Measurements from ENCODE around the gene STYXL2.

STYXL2 gene

DNA sequence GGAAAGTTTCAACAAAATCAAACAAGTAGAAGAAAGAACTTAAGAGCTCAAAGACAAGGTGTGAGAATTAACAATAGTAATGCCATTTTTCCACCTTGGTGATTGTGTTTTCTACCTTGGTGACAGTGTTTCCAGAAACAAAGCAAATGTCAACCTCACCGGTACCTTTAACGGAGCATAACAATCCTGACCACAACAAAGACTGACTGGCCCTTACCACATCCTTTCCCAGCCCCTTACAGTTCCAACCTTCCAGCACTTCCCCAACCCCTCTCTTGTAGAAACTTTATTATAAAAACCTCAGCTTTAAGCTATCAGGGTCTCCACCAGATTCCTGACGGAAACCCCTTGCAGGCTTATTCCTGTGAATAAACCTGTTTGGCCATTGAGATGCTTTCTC lies 16.7 kb downstream of the STYXL2 start:
- no peak for DNase-seq (ENCODE audit: low spot score)

DNA sequence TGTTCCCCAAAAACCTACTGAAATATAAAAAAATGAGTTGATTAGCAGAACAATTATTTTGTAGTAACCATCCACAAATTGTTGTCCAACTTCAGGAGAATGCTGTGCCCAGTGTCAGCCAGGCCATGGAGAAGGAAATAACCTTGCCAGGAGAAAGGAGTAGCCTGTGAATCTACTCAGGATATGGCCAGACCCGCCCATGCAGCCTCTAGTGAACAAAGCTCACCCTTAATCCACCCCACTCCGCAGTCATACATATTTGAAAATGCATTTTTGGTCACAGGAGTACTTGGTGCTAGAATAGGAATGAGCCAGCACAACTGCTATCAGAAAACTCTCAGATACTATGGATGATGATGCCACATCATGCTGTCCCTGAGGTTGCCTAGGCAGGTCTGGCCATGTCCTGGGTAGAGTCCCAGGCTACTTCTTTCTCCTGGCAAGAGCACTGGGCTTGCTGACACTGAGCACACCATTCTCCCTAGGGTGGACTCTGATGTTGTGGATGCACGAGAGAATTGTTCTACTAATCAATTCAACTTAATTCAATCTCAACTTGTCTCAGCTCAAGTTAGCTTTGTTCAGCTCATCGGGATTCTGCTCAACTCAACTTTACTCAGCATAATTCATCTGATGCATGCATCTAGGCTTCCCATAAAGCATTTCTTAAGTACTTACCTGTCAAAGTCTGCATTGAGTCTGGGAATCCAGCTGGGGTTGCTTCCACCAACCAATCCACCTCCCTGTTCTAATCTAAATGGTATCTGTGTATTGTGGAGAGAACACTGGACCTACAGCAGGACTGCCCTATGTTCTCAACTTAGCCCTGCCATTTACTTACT lies 18.2 kb downstream of the STYXL2 start:
- DNase-seq (ENCODE audit: low spot score) = no peak

DNA sequence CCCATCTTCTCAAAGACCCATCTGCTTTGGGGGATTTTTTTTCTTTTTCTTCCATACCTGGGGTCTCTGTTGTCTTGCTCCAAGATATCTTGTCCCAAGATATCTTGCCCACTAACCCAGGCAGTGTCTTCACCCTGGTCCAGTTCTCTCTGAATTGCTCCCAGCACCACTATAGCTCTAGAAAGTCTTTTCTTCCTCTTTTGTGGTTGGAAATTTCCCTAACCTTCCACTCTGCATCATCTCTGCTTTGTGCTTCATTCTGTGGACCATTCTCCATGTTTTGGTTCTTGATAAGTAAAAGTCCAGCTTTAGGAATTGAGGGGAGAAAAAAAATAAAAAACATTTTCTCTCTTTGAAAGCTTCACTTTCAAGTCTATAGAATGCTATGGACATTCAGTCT lies 20.9 kb downstream of the STYXL2 start:
- no peak for DNase-seq (ENCODE audit: low spot score)

DNA sequence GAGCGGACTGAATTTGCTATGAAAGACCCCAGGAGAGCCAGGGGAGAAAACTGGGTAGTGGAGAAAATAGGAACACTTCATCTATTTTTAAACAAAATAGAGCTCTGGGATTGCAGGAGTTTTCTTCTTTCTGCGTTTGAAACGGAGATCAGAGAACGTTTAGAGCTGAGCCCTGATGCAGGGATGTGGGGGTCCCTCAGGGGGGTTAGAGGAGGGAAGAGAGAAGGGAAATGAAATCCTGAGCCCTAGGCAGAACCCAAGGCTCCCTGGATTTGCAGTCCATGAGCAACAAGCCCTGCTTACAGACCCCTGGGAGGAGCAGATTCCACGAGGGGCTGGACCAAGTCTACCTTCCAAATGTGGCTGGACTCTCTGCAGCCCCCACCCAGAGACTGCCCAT lies 21.8 kb downstream of the STYXL2 start:
- DNase-seq (ENCODE audit: low spot score) = no peak

- DNase-seq (ENCODE audit: low spot score) = no peak
These were observed 22.3 kb downstream of the STYXL2 start for GRCh38 chr1:167116174-167116573.

- no peak for DNase-seq (ENCODE audit: low spot score)
These were observed 23.4 kb downstream of the STYXL2 start for GRCh38 chr1:167117225-167117624.

GRCh38 chr1:167118188-167118587 lies 24.3 kb downstream of the STYXL2 start:
- DNase-seq (ENCODE audit: low spot score) = no peak

DNA sequence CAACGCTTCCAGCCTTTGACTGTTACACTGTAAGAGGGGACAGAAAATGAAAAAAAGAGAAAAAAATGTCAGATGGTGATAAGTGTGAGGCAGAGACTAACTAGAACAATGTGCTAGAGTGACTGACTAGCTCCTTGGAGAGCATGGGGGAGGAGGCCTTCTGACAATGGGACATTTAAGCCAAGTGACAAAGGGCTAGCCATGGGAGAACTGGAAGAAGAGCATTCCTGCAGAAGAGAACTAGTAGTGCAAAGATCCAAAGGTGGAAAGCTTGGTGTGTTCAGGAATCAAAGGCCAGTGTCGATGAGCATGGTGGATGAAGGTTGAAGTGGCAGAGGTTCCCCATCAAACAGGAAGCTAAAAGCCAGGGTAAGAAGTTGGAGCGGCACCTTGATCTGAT lies 25.8 kb downstream of the STYXL2 start:
- DNase-seq (ENCODE audit: low spot score) = no peak

DNA sequence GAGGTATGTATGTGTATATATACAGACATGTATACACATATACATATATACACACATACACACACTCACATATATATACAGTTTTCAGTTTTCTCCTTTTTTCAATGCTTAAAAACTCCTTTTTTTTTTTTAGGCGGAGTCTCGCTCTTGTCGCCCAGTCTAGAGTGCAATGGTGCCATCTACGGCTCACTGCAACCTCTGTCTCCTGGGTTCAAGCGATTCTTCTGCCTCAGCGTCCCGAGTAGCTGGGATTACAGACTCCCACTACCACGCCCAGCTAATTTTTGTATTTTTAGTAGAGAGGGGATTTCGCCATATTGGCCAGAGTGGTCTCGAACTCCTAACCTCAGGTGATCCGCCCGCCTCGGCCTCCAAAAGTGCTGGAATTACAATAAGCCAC lies 27.0 kb downstream of the STYXL2 start:
- DNase-seq (ENCODE audit: low spot score) = no peak

DNA sequence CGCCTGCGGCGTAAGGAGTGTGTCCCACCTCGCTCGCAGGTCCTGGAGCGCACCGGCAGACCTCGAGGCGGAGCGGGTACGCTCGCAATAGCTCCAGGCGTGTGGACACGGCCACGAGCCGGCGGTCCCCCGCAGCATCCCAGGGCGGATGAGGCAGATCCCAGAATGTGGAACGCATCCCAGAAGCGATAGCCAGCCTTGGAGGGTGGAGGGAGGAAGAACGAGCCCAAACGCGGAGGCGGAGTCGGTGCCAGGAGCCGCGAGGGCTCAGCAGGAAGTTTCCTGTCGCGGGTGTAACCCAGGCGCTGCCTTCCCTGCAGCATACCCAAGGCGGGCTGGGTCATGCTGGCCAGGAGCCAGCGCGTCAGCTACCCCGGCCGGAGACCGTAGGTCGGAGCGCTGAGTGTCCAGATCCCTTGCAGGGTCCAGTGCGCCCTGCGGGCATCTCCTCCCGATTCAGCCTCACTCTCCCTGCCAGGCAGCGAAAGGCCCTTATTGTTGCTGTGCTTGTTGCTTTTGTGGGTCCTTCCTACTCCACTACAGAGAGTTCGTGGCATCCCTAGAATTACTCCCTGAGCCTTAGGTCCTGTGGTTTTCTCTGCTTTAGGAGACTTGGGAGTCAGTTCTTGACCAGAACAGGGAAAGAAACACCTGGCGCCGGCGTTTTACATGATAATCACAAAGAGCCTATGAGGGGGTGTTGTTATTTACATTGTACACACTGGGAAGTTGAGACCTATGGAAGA lies 27.7 kb downstream of the STYXL2 start:
- peak; percentile 13 for DNase-seq (ENCODE audit: low spot score)

DNA sequence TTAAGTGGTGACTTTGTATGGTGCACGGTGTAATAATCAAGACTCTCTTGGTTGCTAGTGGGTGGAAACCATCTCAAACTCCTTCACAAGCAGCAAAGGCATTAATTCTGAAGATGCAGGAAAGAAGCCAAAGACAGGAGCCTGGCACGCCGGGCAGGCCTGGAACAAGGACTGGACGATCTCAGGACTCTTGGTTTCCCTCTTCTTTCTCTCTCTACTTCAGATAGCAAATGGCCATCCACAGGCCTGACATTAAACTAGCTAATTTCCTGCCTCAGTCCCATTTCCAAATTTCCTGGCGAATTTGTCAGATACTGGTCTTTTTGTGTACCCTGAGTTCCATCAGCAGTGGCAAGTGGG lies 28.2 kb downstream of the STYXL2 start:
- DNase-seq (ENCODE audit: low spot score) = no peak

DNA sequence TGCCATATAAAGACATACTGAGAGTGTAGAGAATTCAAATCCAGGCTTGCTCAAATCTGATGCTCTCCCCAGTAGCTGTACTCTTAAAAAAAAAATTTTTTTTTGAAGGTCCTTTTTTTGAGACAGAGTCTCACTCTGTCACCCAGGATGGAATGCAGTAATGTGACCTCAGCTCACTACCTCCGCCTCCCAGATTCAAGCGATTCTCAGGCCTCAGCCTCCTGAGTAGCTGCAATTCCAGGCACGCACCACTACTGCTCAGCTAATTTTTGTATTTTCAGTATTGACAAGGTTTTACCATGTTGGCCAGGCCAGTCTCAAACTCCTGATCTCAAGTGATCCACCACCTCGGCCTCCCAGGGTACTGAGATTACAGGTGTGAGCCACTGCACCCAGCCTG lies 28.7 kb downstream of the STYXL2 start:
- no peak for DNase-seq (ENCODE audit: low spot score)

- DNase-seq (ENCODE audit: low spot score) = no peak
These were observed 32.4 kb downstream of the STYXL2 start for GRCh38 chr1:167126317-167126716.

- no peak for DNase-seq (ENCODE audit: low spot score)
These were observed 32.9 kb downstream of the STYXL2 start for GRCh38 chr1:167126811-167127210.

DNA sequence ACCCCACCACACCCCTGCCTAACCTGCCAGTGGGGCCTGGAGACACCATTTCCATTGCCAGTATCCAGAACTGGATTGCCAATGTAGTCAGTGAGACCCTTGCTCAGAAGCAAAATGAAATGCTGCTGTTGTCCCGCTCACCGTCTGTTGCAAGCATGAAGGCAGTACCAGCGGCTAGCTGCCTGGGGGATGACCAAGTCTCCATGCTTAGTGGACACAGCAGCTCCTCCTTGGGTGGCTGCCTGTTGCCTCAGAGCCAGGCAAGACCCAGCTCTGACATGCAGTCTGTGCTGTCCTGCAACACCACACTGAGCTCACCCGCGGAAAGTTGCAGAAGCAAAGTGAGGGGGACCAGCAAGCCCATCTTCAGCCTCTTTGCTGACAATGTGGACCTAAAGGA lies 33.4 kb downstream of the STYXL2 start:
- no peak for DNase-seq (ENCODE audit: low spot score)

GRCh38 chr1:167127661-167128060 lies 33.8 kb downstream of the STYXL2 start:
- DNase-seq (ENCODE audit: low spot score) = no peak

- DNase-seq (ENCODE audit: low spot score) = no peak
These were observed 34.7 kb downstream of the STYXL2 start for GRCh38 chr1:167128261-167129227.

- DNase-seq (ENCODE audit: low spot score) = no peak
These were observed 37.1 kb downstream of the STYXL2 start for GRCh38 chr1:167130829-167131510.

DNA sequence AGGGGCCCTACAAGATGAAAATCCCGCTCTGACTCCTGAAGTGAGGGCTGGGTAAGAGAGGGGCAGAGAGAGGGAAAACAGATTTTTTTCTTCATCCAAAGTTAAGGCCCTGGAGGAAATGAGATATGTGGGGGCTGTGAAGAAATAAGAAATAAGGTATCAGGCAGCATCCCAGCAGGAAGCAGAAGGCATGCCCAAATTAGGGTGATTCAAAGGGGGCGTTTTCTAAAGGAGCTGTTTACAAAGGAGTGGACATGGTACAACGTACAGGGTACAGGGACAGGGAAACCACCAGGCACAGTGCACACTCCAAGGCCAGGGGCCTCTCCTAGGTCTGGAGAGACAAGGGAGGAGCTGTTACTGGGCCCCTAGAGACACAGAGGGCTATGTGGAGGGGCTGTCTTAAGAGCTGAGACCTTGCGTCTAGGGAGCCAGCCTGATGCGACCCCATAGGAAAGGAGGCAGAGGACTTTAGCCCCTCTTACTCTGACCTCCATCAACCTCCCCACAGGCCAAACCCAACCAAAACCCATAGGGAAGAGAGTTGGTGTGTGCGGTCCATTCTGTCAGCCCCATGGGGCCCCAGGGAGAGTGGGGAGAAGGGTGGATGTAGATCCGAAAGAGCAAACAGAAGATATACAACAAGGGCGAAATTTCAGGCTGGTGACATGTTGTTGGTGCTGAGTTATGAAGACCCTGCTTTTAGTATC lies 38.6 kb downstream of the STYXL2 start:
- no peak for DNase-seq (ENCODE audit: low spot score)

- DNase-seq (ENCODE audit: low spot score) = no peak
These were observed 41.5 kb downstream of the STYXL2 start for GRCh38 chr1:167135281-167135840.

DNA sequence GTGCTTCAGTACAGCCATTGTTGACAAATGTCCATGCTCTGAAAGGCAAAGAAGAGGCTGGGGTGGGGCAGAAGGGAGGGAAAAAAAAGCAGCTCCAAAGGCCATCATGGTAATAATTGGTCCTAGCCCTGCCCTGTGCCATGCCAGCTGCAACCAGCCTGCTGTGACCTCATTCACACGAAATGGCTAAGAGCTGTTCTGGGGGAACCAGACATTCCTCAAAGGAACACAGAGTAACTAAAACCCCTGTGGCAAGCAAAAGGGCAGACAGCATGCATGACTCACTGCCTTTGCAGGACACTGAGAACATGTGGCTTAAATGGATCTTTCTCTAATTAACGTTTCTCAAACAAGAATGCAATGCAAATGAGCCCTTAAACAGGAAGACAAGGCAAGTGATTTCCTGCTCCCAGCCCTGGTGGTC lies 42.3 kb downstream of the STYXL2 start:
- DNase-seq (ENCODE audit: low spot score) = no peak

All from hepatic stellate cell (primary cell).